Peyer's patch (tissue), 4 donors: ENCODE data around the gene MBTPS2.

Experiments used
- POLR2A ChIP-seq, 2 donors: fragments of 450-650 bp; IDR thresholded peaks; one replicate each; pipeline ENCODE4 v1.5.1; 2017; ENCODE audit warnings: antibody characterized with exemption in 2 of 2, mild to moderate bottlenecking in 2 of 2, moderate library complexity in 2 of 2
- TF ChIP-seq, protein P1 (sequence below), 6 experiments: fragments of 450-650 bp in 4 of 6; fragments of 200-600 bp in 2 of 6; sonication (generic) in 1 of 6; IDR thresholded peaks; one replicate each; pipeline ENCODE4 v1.5.1; 2017 to 2019; ENCODE audit warnings: antibody characterized with exemption in 6 of 6, mild to moderate bottlenecking in 3 of 6, moderate library complexity in 1 of 6

DNA sequence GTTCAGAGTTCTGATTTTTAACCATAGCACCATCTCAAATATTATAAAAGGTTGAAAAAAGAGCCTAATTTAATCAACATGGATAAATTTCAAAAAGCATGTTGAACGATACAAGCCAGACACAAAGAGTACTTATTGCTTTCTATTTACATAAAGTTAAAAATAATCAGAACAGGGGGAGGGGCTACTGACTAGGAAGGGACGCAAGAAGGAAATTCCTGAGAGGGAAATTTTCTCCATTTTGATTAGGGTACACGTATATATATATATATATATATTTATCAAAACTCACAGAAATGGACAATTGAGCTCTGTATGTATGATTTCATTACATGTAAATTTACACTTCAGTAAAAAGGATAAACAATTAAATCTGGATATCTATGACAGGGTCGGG, 482 bp upstream of the MBTPS2 start:
- TF ChIP-seq, protein P1, sequence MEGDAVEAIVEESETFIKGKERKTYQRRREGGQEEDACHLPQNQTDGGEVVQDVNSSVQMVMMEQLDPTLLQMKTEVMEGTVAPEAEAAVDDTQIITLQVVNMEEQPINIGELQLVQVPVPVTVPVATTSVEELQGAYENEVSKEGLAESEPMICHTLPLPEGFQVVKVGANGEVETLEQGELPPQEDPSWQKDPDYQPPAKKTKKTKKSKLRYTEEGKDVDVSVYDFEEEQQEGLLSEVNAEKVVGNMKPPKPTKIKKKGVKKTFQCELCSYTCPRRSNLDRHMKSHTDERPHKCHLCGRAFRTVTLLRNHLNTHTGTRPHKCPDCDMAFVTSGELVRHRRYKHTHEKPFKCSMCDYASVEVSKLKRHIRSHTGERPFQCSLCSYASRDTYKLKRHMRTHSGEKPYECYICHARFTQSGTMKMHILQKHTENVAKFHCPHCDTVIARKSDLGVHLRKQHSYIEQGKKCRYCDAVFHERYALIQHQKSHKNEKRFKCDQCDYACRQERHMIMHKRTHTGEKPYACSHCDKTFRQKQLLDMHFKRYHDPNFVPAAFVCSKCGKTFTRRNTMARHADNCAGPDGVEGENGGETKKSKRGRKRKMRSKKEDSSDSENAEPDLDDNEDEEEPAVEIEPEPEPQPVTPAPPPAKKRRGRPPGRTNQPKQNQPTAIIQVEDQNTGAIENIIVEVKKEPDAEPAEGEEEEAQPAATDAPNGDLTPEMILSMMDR (IDR thresholded peaks at IDR 0.05): no peak
- no peak for TF ChIP-seq POLR2A (IDR thresholded peaks at IDR 0.05)
